Coronary artery (tissue), 2 donors: Measurements from ENCODE around the gene GUCD1.

Experiments
- DNase-seq: peaks from one replicate; pipeline ENCODE4 v3.0.0-alpha.2; 2017; ENCODE audit warnings: low spot score
- H3K27ac ChIP-seq, 2 donors: fragments of 200-600 bp; sonication (generic); one replicate each; pipeline ENCODE4 v1.5.1; 2016 to 2019
- H3K4me3 ChIP-seq: fragments of 200-600 bp; sonication (generic); 2 replicates; pipeline ENCODE4 v1.5.1; 2016; ENCODE audit warnings: mild to moderate bottlenecking, moderate library complexity
- CTCF ChIP-seq: fragments of 200-600 bp; sonication (generic); IDR thresholded peaks from one replicate; pipeline ENCODE4 v1.5.1; 2019; ENCODE audit warnings: antibody characterized with exemption

The GUCD1 gene

GRCh38 chr22:24492391-24492790 lies 62.5 kb downstream of the GUCD1 start:
- Histone ChIP-seq H3K27ac (no peak overlapping the region), H3K4me3 (no peak overlapping the region)
- no peak for TF ChIP-seq CTCF
- DNase-seq: no peak
